Neural progenitor cell (in vitro differentiated cells): ENCODE data around the gene MUC5AC. TPM values are rescaled to one million over a fixed set of nuclear protein-coding genes. Genes with fewer than 3 reads are reported as not detected.

Experiments
- DNase-seq: peaks from one replicate; pipeline ENCODE4 v3.0.0-alpha.2; 2016; ENCODE audit warnings: low spot score
- H2AFZ ChIP-seq: fragments of 200-600 bp; sonication (generic); replicated peaks from 2 replicates; pipeline ENCODE4 v1.6.1; 2016; ENCODE audit warnings: antibody characterized with exemption
- H3F3A ChIP-seq: fragments of 200-600 bp; sonication (generic); 2 replicates; pipeline ENCODE4 v1.6.1; 2016; ENCODE audit warnings: antibody characterized with exemption, low read depth
- H3K27ac ChIP-seq: fragments of 200-600 bp; sonication (generic); 2 replicates; pipeline ENCODE4 v1.5.1; 2016; ENCODE audit warnings: mild to moderate bottlenecking
- H3K27me3 ChIP-seq: fragments of 200-600 bp; sonication (generic); 2 replicates; pipeline ENCODE4 v1.6.1; 2016; ENCODE audit warnings: mild to moderate bottlenecking, moderate library complexity
- H3K36me3 ChIP-seq: fragments of 200-600 bp; sonication (generic); 2 replicates; pipeline ENCODE4 v1.5.1; 2016
- H3K4me1 ChIP-seq: fragments of 200-600 bp; sonication (generic); 2 replicates; pipeline ENCODE4 v1.6.1; 2016; ENCODE audit warnings: mixed run types
- H3K4me2 ChIP-seq: fragments of 200-600 bp; sonication (generic); 2 replicates; pipeline ENCODE4 v1.6.1; 2016
- H3K4me3 ChIP-seq: fragments of 200-600 bp; sonication (generic); 2 replicates; pipeline ENCODE4 v1.5.1; 2016
- H3K79me2 ChIP-seq: fragments of 200-600 bp; sonication (generic); 2 replicates; pipeline ENCODE4 v1.6.1; 2016; ENCODE audit warnings: low read depth
- H3K9ac ChIP-seq: fragments of 200-600 bp; sonication (generic); 2 replicates; pipeline ENCODE4 v1.6.1; 2016
- H3K9me3 ChIP-seq: fragments of 200-600 bp; sonication (generic); 2 replicates; pipeline ENCODE4 v1.5.1; 2016; ENCODE audit warnings: low read depth
- H4K20me1 ChIP-seq: fragments of 200-600 bp; sonication (generic); 2 replicates; pipeline ENCODE4 v1.6.1; 2016; ENCODE audit warnings: low read depth
- H3K27ac Mint-ChIP-seq: 3 replicates; pipeline ENCODE4 v1.8.0; 2021; ENCODE audit warnings: mixed read lengths
- H3K27me3 Mint-ChIP-seq: 2 replicates; pipeline ENCODE4 v1.8.0; 2022; ENCODE audit warnings: low read depth, mild to moderate bottlenecking, inconsistent platforms, moderate library complexity, mixed read lengths; ENCODE audit not compliant: insufficient read depth
- H3K36me3 Mint-ChIP-seq: 3 replicates; pipeline ENCODE4 v1.8.0; 2021; ENCODE audit warnings: mixed read lengths
- H3K4me1 Mint-ChIP-seq: 3 replicates; pipeline ENCODE4 v1.8.0; 2021; ENCODE audit warnings: mixed read lengths
- H3K4me3 Mint-ChIP-seq: 3 replicates; pipeline ENCODE4 v1.8.0; 2021; ENCODE audit warnings: mild to moderate bottlenecking, moderate library complexity, mixed read lengths
- H3K9me3 Mint-ChIP-seq: 3 replicates; pipeline ENCODE4 v1.8.0; 2020; ENCODE audit warnings: mixed read lengths
- EZH2 ChIP-seq: fragments of 200-600 bp; sonication (generic); IDR thresholded peaks from 2 replicates; pipeline ENCODE4 v1.6.1; 2017; ENCODE audit warnings: antibody characterized with exemption, mild to moderate bottlenecking, moderate library complexity
- EZH2phosphoT487 ChIP-seq: fragments of 200-600 bp; sonication (generic); IDR thresholded peaks from 2 replicates; pipeline ENCODE4 v1.6.1; 2017; ENCODE audit warnings: antibody characterized with exemption
- total RNA-seq: library from RNA; depleted of rRNA; stranded (reverse); fragments of >200 nt; gene quantifications from 2 replicates; pipeline ENCODE4 v1.2.3, GENCODE V29; 2015; ENCODE audit warnings: low replicate concordance
- TF ChIP-seq, protein P1 (sequence below): fragments of 200-600 bp; sonication (generic); IDR thresholded peaks from 2 replicates; pipeline ENCODE4 v1.5.1; 2017; ENCODE audit warnings: antibody characterized with exemption, mild to moderate bottlenecking

The MUC5AC gene
- total RNA-seq, 1 donor from 2014 or later = not detected

DNA sequence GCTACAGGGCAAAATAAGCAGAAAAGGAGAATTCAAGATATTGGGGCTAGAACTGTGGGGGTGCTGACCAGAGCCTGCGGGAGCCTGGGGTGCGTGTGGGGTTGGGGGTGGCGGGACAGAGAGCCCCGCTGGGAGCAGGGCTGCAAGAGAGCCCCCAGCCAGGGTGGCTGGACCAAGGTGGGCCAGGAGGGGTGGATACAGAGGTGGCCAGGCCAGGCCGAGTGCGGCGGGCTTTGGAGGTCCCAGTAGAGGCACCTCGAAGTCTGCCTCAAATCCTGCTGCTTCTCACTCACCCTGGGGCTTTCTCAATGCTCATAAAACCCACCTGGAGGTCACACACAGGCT lies 48.2 kb downstream of the MUC5AC start:
- H3K27me3 ChIP-seq = no peaks in the 10 kb centered on the region
- no peak overlapping the region for H3K4me2 ChIP-seq
- H3K9me3 Mint-ChIP-seq = peaks cover 10% of the 10 kb centered on the region
- no peak overlapping the region for H3K4me3 ChIP-seq
- H3K9me3 ChIP-seq = no peaks in the 10 kb centered on the region
- no peaks in the 10 kb centered on the region for H3K79me2 ChIP-seq
- no peak for DNase-seq
- H3K27ac ChIP-seq = no peak overlapping the region
- H4K20me1 ChIP-seq = no peaks in the 10 kb centered on the region
- no peak overlapping the region for H2AFZ ChIP-seq
- H3K4me1 ChIP-seq = no peaks in the 10 kb centered on the region
- no peaks in the 10 kb centered on the region for H3K36me3 ChIP-seq
- TF ChIP-seq EZH2phosphoT487 (no peak), EZH2 (no peak)
- TF ChIP-seq, protein P1, sequence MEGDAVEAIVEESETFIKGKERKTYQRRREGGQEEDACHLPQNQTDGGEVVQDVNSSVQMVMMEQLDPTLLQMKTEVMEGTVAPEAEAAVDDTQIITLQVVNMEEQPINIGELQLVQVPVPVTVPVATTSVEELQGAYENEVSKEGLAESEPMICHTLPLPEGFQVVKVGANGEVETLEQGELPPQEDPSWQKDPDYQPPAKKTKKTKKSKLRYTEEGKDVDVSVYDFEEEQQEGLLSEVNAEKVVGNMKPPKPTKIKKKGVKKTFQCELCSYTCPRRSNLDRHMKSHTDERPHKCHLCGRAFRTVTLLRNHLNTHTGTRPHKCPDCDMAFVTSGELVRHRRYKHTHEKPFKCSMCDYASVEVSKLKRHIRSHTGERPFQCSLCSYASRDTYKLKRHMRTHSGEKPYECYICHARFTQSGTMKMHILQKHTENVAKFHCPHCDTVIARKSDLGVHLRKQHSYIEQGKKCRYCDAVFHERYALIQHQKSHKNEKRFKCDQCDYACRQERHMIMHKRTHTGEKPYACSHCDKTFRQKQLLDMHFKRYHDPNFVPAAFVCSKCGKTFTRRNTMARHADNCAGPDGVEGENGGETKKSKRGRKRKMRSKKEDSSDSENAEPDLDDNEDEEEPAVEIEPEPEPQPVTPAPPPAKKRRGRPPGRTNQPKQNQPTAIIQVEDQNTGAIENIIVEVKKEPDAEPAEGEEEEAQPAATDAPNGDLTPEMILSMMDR = no peak
- no peak overlapping the region for H3K4me3 Mint-ChIP-seq
- H3K4me1 Mint-ChIP-seq = no peaks in the 10 kb centered on the region
- no peak overlapping the region for H3K27ac Mint-ChIP-seq
- no peak overlapping the region for H3K9ac ChIP-seq
- H3K36me3 Mint-ChIP-seq = no peaks in the 10 kb centered on the region
- no peaks in the 10 kb centered on the region for H3F3A ChIP-seq
- peaks cover 6% of the 10 kb centered on the region for H3K27me3 Mint-ChIP-seq

DNA sequence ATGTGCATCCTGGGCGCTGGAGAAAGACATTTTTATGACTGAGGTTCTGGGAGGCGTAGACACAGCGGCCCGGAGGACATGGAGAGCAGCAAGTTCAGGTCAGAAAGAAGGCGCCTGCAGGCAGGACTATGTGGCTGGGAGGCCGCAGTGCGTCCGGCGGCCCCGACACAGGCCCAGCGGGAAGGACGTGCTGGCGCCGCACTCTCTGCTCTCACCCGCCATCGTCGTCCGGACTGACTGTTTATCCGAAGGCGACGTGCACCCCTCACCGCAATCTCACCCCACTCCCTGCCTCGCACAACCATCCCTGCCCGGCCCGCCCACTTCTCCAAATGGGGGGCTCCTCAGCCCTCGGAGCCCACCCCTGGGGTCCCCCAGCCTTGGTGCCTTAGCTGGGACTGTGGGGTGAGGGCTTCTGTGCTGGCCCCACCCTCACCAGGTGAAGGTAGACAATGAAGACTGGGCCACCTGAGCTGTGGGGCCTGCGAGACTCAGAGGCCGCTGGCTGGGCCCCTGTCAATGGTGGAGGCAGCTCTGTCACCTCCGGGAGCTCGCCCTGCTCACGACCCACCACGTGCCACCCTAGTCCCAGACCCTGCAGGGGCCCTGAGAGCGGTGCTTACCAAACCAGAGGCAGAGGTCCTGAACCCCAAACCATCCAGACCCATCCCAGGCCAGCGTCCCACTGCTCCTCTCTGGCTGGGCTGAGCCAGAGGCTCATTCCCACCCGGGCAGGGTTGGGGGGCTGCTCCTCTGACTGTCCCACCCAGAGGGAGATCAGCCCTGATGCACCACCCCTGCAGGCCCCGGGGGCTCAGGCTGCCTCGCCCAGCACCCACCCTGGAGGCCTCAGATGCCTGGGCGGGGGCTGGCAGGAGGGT lies 48.9 kb downstream of the MUC5AC start:
- no peaks in the 10 kb centered on the region for H3K4me1 ChIP-seq
- no peak overlapping the region for H3K4me2 ChIP-seq
- H3K27me3 ChIP-seq = peaks cover 6% of the 10 kb centered on the region
- H3K9ac ChIP-seq = no peak overlapping the region
- H3K9me3 Mint-ChIP-seq = peaks cover 17% of the 10 kb centered on the region
- peaks cover 6% of the 10 kb centered on the region for H3K27me3 Mint-ChIP-seq
- TF ChIP-seq EZH2phosphoT487 (no peak), EZH2 (no peak)
- TF ChIP-seq, protein P1 = no peak
- DNase-seq = no peak
- no peaks in the 10 kb centered on the region for H3K36me3 ChIP-seq
- H3K27ac Mint-ChIP-seq = no peak overlapping the region
- H3K4me1 Mint-ChIP-seq = no peaks in the 10 kb centered on the region
- H3K4me3 ChIP-seq = no peak overlapping the region
- H3K27ac ChIP-seq = no peak overlapping the region
- H3F3A ChIP-seq = no peaks in the 10 kb centered on the region
- H3K9me3 ChIP-seq = peaks cover 5% of the 10 kb centered on the region
- H3K36me3 Mint-ChIP-seq = no peaks in the 10 kb centered on the region
- H3K79me2 ChIP-seq = no peaks in the 10 kb centered on the region
- no peak overlapping the region for H3K4me3 Mint-ChIP-seq
- H2AFZ ChIP-seq = no peak overlapping the region
- H4K20me1 ChIP-seq = no peaks in the 10 kb centered on the region

DNA sequence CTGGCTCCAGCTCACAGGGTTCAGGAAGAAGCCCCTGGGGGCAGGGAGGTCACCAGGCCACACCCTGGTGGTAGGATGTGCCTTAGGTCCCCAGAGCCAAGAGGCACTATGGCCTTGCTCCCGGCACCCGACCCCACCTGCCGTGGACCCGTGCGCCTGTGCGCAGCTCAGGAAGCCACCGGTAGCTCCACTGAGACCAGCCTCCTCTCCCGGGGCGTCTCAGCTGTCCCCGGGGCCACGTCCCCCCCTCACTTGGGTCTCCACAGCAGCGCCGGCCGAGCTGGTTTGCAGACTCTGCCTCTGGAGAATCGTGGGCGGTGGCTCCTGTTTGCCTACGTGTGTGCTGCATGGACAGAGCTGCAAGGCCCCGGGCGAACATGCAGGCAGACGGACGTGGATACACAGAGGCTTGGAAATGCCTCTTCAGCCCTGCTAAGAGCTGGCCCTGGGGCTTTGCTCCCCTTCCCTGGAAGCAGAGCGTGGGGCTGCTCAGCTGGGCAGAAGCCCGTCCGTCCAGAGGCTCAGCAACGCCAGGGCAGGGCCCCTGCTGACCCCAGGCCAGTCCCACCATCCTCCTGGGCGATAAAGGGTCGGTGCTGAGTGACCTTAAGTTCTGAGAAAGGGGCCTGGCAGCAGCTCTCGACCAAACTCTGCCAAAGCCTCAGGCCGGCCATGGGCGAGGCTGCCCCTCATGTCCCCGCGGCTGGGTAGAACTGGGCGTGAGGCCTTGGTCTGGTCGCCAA lies 49.8 kb downstream of the MUC5AC start:
- no peak for DNase-seq
- Mint-ChIP-seq H3K4me3 (no peak overlapping the region), H3K27ac (no peak overlapping the region), H3K27me3 (peaks cover 6% of the 10 kb centered on the region), H3K9me3 (peaks cover 23% of the 10 kb centered on the region), H3K4me1 (no peaks in the 10 kb centered on the region), H3K36me3 (no peaks in the 10 kb centered on the region)
- Histone ChIP-seq H3K4me3 (no peak overlapping the region), H3K27me3 (peaks cover 13% of the 10 kb centered on the region), H3K27ac (no peak overlapping the region), H3K79me2 (no peaks in the 10 kb centered on the region), H3K9me3 (peaks cover 5% of the 10 kb centered on the region), H2AFZ (no peak overlapping the region), H3K4me2 (no peak overlapping the region), H3K36me3 (no peaks in the 10 kb centered on the region), H3K9ac (no peak overlapping the region), H3F3A (no peaks in the 10 kb centered on the region), H4K20me1 (no peaks in the 10 kb centered on the region), H3K4me1 (no peaks in the 10 kb centered on the region)
- no peak for TF ChIP-seq EZH2phosphoT487
- TF ChIP-seq EZH2 = no peak
- TF ChIP-seq, protein P1 = no peak
